ENCODE results near the gene ERICH2.

The ERICH2 gene

GRCh38 chr2:170764880-170765261, 5.3 kb upstream of the ERICH2 start:
- peak; percentile 43 for DNase-seq

GRCh38 chr2:170766693-170767092, 3.5 kb upstream of the ERICH2 start:
- no peak for DNase-seq

GRCh38 chr2:170770606-170771420, 635 bp downstream of the ERICH2 start:
- peak; percentile 84 for DNase-seq

- DNase-seq, result peak; percentile 64
Measured at GRCh38 chr2:170771421-170771937, 1.3 kb downstream of the ERICH2 start.

GRCh38 chr2:170772295-170772694, 2.1 kb downstream of the ERICH2 start:
- DNase-seq, result no peak

- no peak for DNase-seq
Measured at GRCh38 chr2:170774074-170774473, 3.9 kb downstream of the ERICH2 start.

- DNase-seq, result no peak
Measured at GRCh38 chr2:170778900-170779299, 8.7 kb downstream of the ERICH2 start.

- no peak for DNase-seq
Measured at GRCh38 chr2:170779304-170779703, 9.1 kb downstream of the ERICH2 start.

- DNase-seq, result no peak
Measured at GRCh38 chr2:170782673-170783072, 12.5 kb downstream of the ERICH2 start.

GRCh38 chr2:170783549-170783948, 13.4 kb downstream of the ERICH2 start:
- no peak for DNase-seq

- no peak for DNase-seq
Measured at GRCh38 chr2:170798996-170799395, 28.8 kb downstream of the ERICH2 start.

- DNase-seq, result no peak
Measured at GRCh38 chr2:170806548-170806947, 36.4 kb downstream of the ERICH2 start.

GRCh38 chr2:170812710-170813600, 42.8 kb downstream of the ERICH2 start:
- DNase-seq, result peak; percentile 86

- peak; percentile 37 for DNase-seq
Measured at GRCh38 chr2:170813611-170814532, 43.7 kb downstream of the ERICH2 start.

GRCh38 chr2:170814533-170815230, 44.5 kb downstream of the ERICH2 start:
- no peak for DNase-seq

- DNase-seq, result no peak
Measured at GRCh38 chr2:170815311-170815710, 45.1 kb downstream of the ERICH2 start.

GRCh38 chr2:170815746-170816503, 45.7 kb downstream of the ERICH2 start:
- peak; percentile 80 for DNase-seq

- DNase-seq, result peak; percentile 93
Measured at GRCh38 chr2:170816504-170817092, 46.4 kb downstream of the ERICH2 start, which contains the start of gene GAD1. TSS of gene GAD1 (plus strand) at chr2:170816887. CDS start at chr2:170818592, 1,705 bp downstream.

- peak; percentile 73 for DNase-seq
Measured at GRCh38 chr2:170817093-170818035, 47.2 kb downstream of the ERICH2 start.
